K562 (cell line): Measurements from ENCODE around the gene PCDHA7. TPM values are rescaled to one million over a fixed set of nuclear protein-coding genes. Genes with fewer than 3 reads are reported as not detected.

Source experiments
- ATAC-seq: fragments of 200-7000 bp; cut with Tn5 transposase; 3 replicates; pipeline ENCODE4 v1.9.1; 2020; ENCODE audit warnings: moderate library complexity
- BruUV-seq: library from RNA; stranded (reverse); fragments of 400-500 nt; replicated peaks from 2 replicates; lab custom pipeline; 2021; lab: Mats Ljungman, UMichigan
- CTCF ChIA-PET: fragments of 300-600 bp; formaldehyde crosslinking; extraction: SDS; loops from one replicate; lab custom pipeline; 2021; ENCODE audit warnings: low intra/inter-chr PET ratio; lab: Yijun Ruan, JAX
- POLR2A ChIA-PET: fragments of 300-600, 350-650 bp; sonication (Branson Sonifier 250); formaldehyde crosslinking; extraction: SDS; loops from one replicate; lab custom pipeline; 2021; ENCODE audit warnings: antibody characterized with exemption, inconsistent platforms; lab: Yijun Ruan, JAX
- DNase-seq, 4 experiments: peaks; one replicate each; pipeline versions ENCODE4 v3.0.0 to v3.0.0-alpha.2; 2011 to 2018; ENCODE audit warnings: low spot score in 3 of 4, mixed read lengths in 3 of 4; ENCODE audit errors: extremely low read depth in 1 of 4
- FAIRE-seq: peaks from 2 replicates; lab custom pipeline; 2011; peaks lifted over from hg19 to GRCh38; lab: Jason Lieb, UNC
- H2AFZ ChIP-seq: 2 replicates; pipeline ENCODE4 v1.6.0; 2011; ENCODE audit warnings: low read depth, low read length, control low read depth, inconsistent platforms
- H3K27ac ChIP-seq: fragments of 200-600 bp; 3 replicates; pipeline ENCODE4 v1.8.0; 2011; ENCODE audit warnings: low read depth, mild to moderate bottlenecking, control low read depth, inconsistent platforms, low read length, moderate library complexity, mixed read lengths; ENCODE audit errors: extremely low read depth
- H3K27me3 ChIP-seq, 2 experiments: fragments of 300-600 bp in 1 of 2; 2 replicates in 1 of 2; 3 replicates in 1 of 2; pipeline versions ENCODE4 v1.6.0 to v1.8.0; 2011; ENCODE audit warnings: inconsistent platforms in 2 of 2, low read length in 2 of 2, mild to moderate bottlenecking in 1 of 2, mixed read lengths in 1 of 2, moderate library complexity in 1 of 2; ENCODE audit not compliant: control insufficient read depth in 2 of 2, insufficient read depth in 2 of 2
- H3K36me3 ChIP-seq: fragments of 300-600 bp; 3 replicates; pipeline ENCODE4 v1.8.0; 2011; ENCODE audit warnings: mild to moderate bottlenecking, low read length, inconsistent platforms; ENCODE audit not compliant: control insufficient read depth, insufficient read depth
- H3K4me1 ChIP-seq, 2 experiments: fragments of 200-600 bp in 1 of 2; replicated peaks in 1 of 2; 2 replicates in 1 of 2; 3 replicates in 1 of 2; pipeline versions ENCODE4 v1.5.1 to v1.8.0; 2011; ENCODE audit warnings: inconsistent platforms in 2 of 2, low read length in 2 of 2, mild to moderate bottlenecking in 1 of 2, mixed read lengths in 1 of 2, moderate library complexity in 1 of 2; ENCODE audit not compliant: control insufficient read depth in 2 of 2, insufficient read depth in 2 of 2
- H3K4me2 ChIP-seq: 2 replicates; pipeline ENCODE4 v1.6.1; 2011; ENCODE audit warnings: low read length, control low read depth, inconsistent platforms, mixed read lengths; ENCODE audit not compliant: insufficient read depth
- H3K4me3 ChIP-seq: fragments of 200-600 bp; sonication (generic), shearing (Covaris generic); 2 replicates; pipeline ENCODE4 v1.5.1; 2016; ENCODE audit warnings: control low read depth, inconsistent platforms
- H3K79me2 ChIP-seq: fragments of 200-600 bp; 3 replicates; pipeline ENCODE4 v1.8.0; 2011; ENCODE audit warnings: low read length, inconsistent platforms; ENCODE audit not compliant: control insufficient read depth, insufficient read depth
- H3K9ac ChIP-seq, 2 experiments: 2 replicates each; pipeline versions ENCODE4 v1.6.0 to v1.6.1; 2011; ENCODE audit warnings: low read depth in 2 of 2, low read length in 2 of 2, control low read depth in 1 of 2, inconsistent platforms in 1 of 2, mild to moderate bottlenecking in 1 of 2, mixed read lengths in 1 of 2; ENCODE audit not compliant: insufficient read depth in 1 of 2
- H3K9me1 ChIP-seq: one replicate; pipeline ENCODE4 v1.6.0; 2011; ENCODE audit warnings: inconsistent platforms, mild to moderate bottlenecking, low read length, moderate library complexity; ENCODE audit not compliant: control insufficient read depth, insufficient read depth
- H3K9me3 ChIP-seq: replicated peaks from 2 replicates; pipeline ENCODE4 v1.5.1; 2011; ENCODE audit warnings: low read depth, low read length, inconsistent platforms; ENCODE audit not compliant: control insufficient read depth, insufficient read depth
- H4K20me1 ChIP-seq: replicated peaks from 2 replicates; pipeline ENCODE4 v1.6.1; 2011; ENCODE audit warnings: low read length, inconsistent platforms, mixed read lengths; ENCODE audit not compliant: control insufficient read depth, insufficient read depth
- CBFB ChIP-seq: sonication (generic); formaldehyde crosslinking; IDR thresholded peaks from 2 replicates; pipeline ENCODE4 v1.4.0; 2020; ENCODE audit warnings: mild to moderate bottlenecking, missing genetic modification reagents
- PCBP2 ChIP-seq: fragments of 200-400 bp; formaldehyde crosslinking; IDR thresholded peaks from 2 replicates; pipeline ENCODE4 v1.6.1; 2018; ENCODE audit warnings: low read length, low read depth, mild to moderate bottlenecking, moderate library complexity; ENCODE audit not compliant: poor library complexity, severe bottlenecking
- RAD21 ChIP-seq, 2 experiments: fragments of 250-450 bp in 1 of 2; fragments of 450-650 bp in 1 of 2; sonication (Bioruptor Pico) in 1 of 2; formaldehyde crosslinking in 1 of 2; IDR thresholded peaks in 1 of 2; conservative IDR thresholded peaks in 1 of 2; 2 replicates each; pipeline versions ENCODE4 v1.4.0 to v1.8.0; 2020 to 2022; ENCODE audit warnings: mild to moderate bottlenecking in 2 of 2, moderate library complexity in 1 of 2
- TARDBP ChIP-seq: fragments of 450-650 bp; IDR thresholded peaks from 2 replicates; pipeline ENCODE4 v1.6.1; 2016
- ZEB2 ChIP-seq: fragments of 450-650 bp; IDR thresholded peaks from 2 replicates; pipeline ENCODE4 v1.6.1; 2016
- WGBS: fragments of 100-300 bp; shearing (Covaris generic); methylation state at CpG from one replicate; pipeline ENCODE4 v1.1.6; 2016; ENCODE audit warnings: low coverage, mixed read lengths; ENCODE audit not compliant: insufficient coverage; ENCODE audit errors: missing lambda C conversion rate; 5-methylcytosine and 5-hydroxymethylcytosine counted together
- in situ Hi-C: fragments of 300-500 bp; cut with MboI; formaldehyde crosslinking; loops from 4 replicates; pipeline ENCODE4 v1.15.0; 2018; ENCODE audit warnings: inconsistent platforms, mixed read lengths
- intact Hi-C: fragments of 100-400 bp; cut with micrococcal nuclease; formaldehyde crosslinking; loops from 2 replicates; pipeline ENCODE4 v1.14.2; 2022
- polyA plus RNA-seq, 8 experiments: library from polyadenylated mRNA; depleted of rRNA in 4 of 8; stranded (reverse) in 5 of 8; unstranded in 3 of 8; fragments of >200 nt; fragmentation: Nextera tagmentation in 2 of 8; fragmentation: Illumina TruSeq in 1 of 8; extraction: Ambion mirVana in 2 of 8; extraction: Trizol in 1 of 8; gene quantifications; 2 replicates each; pipeline versions ENCODE4 v1.2.1 to v1.2.3, GENCODE V29; 2011 to 2014; ENCODE audit warnings: inconsistent platforms in 1 of 8, missing spikeins in 1 of 8
- total RNA-seq, 7 experiments: library from RNA; depleted of rRNA in 6 of 7; stranded (reverse); fragments of >200 nt in 6 of 7; fragmentation: Illumina TruSeq in 2 of 7; extraction: Trizol in 2 of 7; gene quantifications; 2 replicates each; pipeline versions ENCODE4 v1.2.1 to v1.2.3, GENCODE V29; 2011 to 2021; ENCODE audit warnings: low replicate concordance in 1 of 7

The PCDHA7 gene
- total and polyA plus RNA-seq, 9 of the 15 experiments (the other 6 are each of a cell fraction or from before 2014, with no cell fraction given) = not detected

DNA sequence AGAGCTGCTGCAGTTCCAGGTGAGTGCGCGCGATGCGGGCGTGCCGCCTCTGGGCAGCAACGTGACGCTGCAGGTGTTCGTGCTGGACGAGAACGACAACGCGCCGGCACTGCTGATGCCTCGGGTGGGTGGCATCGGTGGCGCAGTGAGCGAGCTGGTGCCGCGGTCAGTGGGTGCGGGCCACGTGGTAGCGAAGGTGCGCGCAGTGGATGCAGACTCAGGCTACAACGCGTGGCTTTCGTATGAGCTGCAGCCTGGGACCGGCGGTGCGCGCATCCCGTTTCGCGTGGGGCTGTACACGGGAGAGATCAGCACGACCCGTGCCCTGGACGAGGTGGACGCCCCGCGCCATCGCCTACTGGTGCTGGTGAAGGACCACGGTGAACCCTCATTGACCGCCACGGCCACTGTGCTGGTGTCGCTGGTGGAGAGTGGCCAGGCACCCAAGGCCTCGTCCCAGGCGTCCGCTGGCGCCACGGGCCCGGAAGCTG is 31.2 kb upstream of the PCDHA7 start:
- peaks cover 0 to 11% of the 10 kb centered on the region in 2 experiments; a peak in 2 of 5 replicates for H3K4me1 ChIP-seq
- no peaks in the 10 kb centered on the region for H3K36me3 ChIP-seq
- FAIRE-seq = no peak
- no peak overlapping the region for H3K27ac ChIP-seq
- H3K4me3 ChIP-seq = no peak overlapping the region
- in situ Hi-C loops (no loop called here), intact Hi-C loops (no loop called here)
- no peak overlapping the region for H2AFZ ChIP-seq
- H3K9ac ChIP-seq = no peak overlapping the region
- 36% methylated on average over 21 of the region's 53 CpGs for WGBS
- H3K9me1 ChIP-seq = no peaks in the 10 kb centered on the region
- DNase-seq = no peak
- no peak for ATAC-seq
- no TSS peak for BruUV-seq
- H3K27me3 ChIP-seq = no peaks in the 10 kb centered on the region
- ChIA-PET POLR2A (no interaction called here), CTCF (no interaction called here)
- no peaks in the 10 kb centered on the region for H4K20me1 ChIP-seq
- no peaks in the 10 kb centered on the region for H3K79me2 ChIP-seq
- TF ChIP-seq ZEB2 (no peak), CBFB (CRISPR knock-in tag) (no peak), RAD21 (CRISPR knock-in tag; conservative IDR thresholded peaks at IDR 0.05 in 1 of 2, IDR thresholded peaks at IDR 0.05 in 1 of 2) (no peak), TARDBP (no peak), PCBP2 (no peak)
- H3K4me2 ChIP-seq = no peak overlapping the region
- H3K9me3 ChIP-seq = no peaks in the 10 kb centered on the region
